Stomach smooth muscle (tissue), 2 donors: Measurements from ENCODE around the gene SMPDL3B.
A peak's percentile ranks its signal among the peaks of the same experiment; 100 is the strongest.

Experiments used
- H3K27ac ChIP-seq: one replicate; pipeline ENCODE4 v1.7.0; 2013; ENCODE audit warnings: mild to moderate bottlenecking, low read length, inconsistent platforms
- H3K27me3 ChIP-seq, 2 donors: one replicate each; pipeline ENCODE4 v1.7.0; 2013; ENCODE audit warnings: low read length in 2 of 2; ENCODE audit not compliant: insufficient read depth in 2 of 2, control insufficient read depth in 1 of 2
- H3K36me3 ChIP-seq, 2 donors: one replicate each; pipeline ENCODE4 v1.7.0; 2013; ENCODE audit warnings: low read length in 2 of 2; ENCODE audit not compliant: control insufficient read depth in 2 of 2, insufficient read depth in 2 of 2
- H3K4me1 ChIP-seq: one replicate; pipeline ENCODE4 v1.7.0; 2013; ENCODE audit warnings: low read length; ENCODE audit not compliant: control insufficient read depth, insufficient read depth
- H3K4me3 ChIP-seq, 2 donors: one replicate each; pipeline ENCODE4 v1.7.0; 2013; ENCODE audit warnings: low read length in 2 of 2
- H3K9ac ChIP-seq, 2 donors: one replicate each; pipeline ENCODE4 v1.7.0; 2013; ENCODE audit warnings: low read length in 2 of 2, mild to moderate bottlenecking in 1 of 2
- H3K9me3 ChIP-seq, 2 donors: one replicate each; pipeline ENCODE4 v1.7.0; 2013; ENCODE audit warnings: low read length in 2 of 2; ENCODE audit not compliant: control insufficient read depth in 2 of 2
- donor health status: healthy.
- donor health status: Pancreatic carcinoma.

The SMPDL3B gene

GRCh38 chr1:27958513-27958912, 23.7 kb downstream of the SMPDL3B start:
- Histone ChIP-seq H3K36me3 (peaks cover 0 to 2% of the 10 kb centered on the region in 2 donors), H3K4me3 (no peak overlapping the region), H3K9me3 (no peaks in the 10 kb centered on the region), H3K9ac (no peak overlapping the region), H3K27ac (no peak overlapping the region), H3K4me1 (peaks cover 19% of the 10 kb centered on the region), H3K27me3 (no peaks in the 10 kb centered on the region)

DNA sequence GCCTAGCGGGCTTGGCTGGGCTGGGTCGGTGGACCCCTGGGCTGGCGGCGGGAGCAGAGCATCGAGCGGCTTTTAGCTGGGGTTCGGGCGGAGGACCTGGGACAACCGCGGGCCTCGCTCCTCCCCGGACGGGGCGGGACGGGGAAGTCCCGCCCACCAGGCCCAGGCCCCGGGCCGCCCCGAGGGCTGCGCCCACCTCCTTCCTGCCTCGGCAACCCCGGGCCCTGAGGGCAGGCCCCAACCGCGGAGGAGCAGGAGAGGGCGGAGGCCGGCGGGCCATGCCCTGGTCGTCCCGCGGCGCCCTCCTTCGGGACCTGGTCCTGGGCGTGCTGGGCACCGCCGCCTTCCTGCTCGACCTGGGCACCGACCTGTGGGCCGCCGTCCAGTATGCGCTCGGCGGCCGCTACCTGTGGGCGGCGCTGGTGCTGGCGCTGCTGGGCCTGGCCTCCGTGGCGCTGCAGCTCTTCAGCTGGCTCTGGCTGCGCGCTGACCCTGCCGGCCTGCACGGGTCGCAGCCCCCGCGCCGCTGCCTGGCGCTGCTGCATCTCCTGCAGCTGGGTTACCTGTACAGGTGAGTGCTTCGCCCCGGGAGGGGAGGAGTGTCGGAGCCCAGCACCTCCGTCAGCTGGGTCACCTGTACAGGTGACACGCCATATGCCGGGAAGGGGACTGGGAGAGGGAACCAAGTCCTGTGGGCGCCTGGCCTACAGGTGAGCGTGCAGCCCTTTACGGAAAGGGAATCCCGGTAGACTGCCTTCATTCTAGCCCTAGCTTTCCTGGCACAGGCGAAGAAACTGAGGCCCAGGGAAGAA, 25.2 kb downstream of the SMPDL3B start, which contains the start of gene XKR8:
XKR8 (plus strand) TSS at position 182 of the 812 bp plus-strand sequence; CDS start at position 279, 97 bp downstream.
- Histone ChIP-seq H3K27me3 (no peaks in the 10 kb centered on the region), H3K27ac (peak within 1 kb of the TSS; percentile 80), H3K9ac (peak within 1 kb of the TSS; percentile 90 to 92), H3K9me3 (no peaks in the 10 kb centered on the region), H3K36me3 (peaks cover 4 to 10% of the 10 kb centered on the region in 2 donors), H3K4me1 (peaks cover 19% of the 10 kb centered on the region), H3K4me3 (peak within 1 kb of the TSS; percentile 83 to 90)

DNA sequence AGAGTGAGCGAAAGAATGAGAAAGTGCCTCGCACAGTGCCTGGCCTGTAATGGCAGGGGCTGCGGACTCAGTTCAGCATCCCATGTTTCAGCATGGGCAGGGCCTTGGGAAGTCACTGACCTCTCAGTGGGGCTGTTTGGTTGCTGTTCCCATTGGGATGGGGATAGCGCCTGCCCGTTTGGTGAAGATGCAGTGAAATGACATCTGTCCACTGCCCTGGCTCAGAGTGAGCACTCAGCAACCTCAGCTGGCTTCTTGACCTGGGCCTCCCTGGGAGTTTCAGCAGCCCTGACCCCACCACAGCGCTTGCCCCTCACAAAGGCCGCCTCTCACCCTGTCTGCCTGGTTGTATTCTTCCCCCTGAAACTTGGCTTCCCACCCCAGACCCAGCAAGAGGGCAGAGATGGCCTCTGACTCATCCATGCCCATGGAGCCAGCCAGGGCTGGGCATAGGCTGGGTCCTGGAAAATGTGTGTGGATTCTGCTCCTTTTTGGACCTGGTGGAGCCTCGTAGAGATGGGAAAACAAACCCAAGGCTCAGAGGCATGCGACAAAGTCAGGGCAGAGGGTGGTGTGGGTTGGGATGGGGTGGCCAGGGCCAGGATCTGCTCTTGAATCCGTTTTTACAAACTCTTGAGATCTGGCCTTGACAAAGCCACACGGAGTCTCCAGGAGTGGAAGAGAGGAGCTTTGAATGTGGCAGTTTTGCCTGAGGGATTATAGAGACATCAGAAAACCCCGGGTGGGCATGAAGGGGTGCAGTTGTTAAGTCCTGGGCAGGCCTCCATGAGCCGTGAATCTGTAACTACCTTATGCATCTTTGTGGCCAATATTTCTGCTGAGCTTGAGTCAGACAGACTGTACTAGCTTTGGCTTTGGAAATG, 26.2 kb downstream of the SMPDL3B start:
- peak overlapping the region; percentile 80 for H3K27ac ChIP-seq

DNA sequence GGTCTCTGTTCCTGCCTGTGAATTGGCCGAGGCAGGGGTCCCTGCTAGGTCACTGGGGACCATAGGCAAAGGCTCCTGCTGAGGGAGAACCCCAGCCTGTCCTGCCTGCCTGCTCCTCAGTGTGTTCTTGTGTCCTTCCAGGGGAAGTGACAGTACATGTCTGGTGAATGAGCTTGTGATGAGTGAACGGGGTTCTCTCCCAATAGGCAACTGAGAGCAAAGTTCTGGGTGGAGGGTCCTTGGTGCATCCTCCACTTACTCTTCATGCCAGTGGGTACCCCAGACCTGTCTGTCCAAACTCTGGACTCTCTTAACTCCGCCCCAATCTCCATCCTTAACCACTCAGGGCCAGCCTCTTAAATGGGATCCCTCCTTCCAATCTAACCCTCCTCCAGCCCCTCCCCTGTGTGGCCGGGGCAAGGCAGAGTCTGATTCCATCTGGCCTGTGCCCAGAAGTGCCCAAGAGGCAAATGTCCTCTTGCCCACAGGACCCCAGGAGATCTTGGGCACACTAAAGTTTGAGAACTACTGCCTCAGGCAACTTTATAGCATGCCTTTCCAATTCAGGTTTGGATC, 26.9 kb downstream of the SMPDL3B start:
- peak overlapping the region; percentile 80 for H3K27ac ChIP-seq
- H3K36me3 ChIP-seq, result peaks cover 4 to 10% of the 10 kb centered on the region in 2 donors
- peaks cover 19% of the 10 kb centered on the region for H3K4me1 ChIP-seq
- peak overlapping the region in 1 of 2 donors; percentile 13 for H3K9ac ChIP-seq
- no peaks in the 10 kb centered on the region for H3K27me3 ChIP-seq
- H3K4me3 ChIP-seq, result peak overlapping the region in 1 of 2 donors; percentile 90
- H3K9me3 ChIP-seq, result no peaks in the 10 kb centered on the region

More for the DNA sequence above, 26.2 kb downstream of the SMPDL3B start:
- Histone ChIP-seq H3K9me3 (no peaks in the 10 kb centered on the region), H3K27me3 (no peaks in the 10 kb centered on the region), H3K36me3 (peaks cover 4 to 10% of the 10 kb centered on the region in 2 donors), H3K4me1 (peaks cover 19% of the 10 kb centered on the region), H3K4me3 (peak overlapping the region; percentile 83 to 90), H3K9ac (peak overlapping the region; percentile 90 to 92)

DNA sequence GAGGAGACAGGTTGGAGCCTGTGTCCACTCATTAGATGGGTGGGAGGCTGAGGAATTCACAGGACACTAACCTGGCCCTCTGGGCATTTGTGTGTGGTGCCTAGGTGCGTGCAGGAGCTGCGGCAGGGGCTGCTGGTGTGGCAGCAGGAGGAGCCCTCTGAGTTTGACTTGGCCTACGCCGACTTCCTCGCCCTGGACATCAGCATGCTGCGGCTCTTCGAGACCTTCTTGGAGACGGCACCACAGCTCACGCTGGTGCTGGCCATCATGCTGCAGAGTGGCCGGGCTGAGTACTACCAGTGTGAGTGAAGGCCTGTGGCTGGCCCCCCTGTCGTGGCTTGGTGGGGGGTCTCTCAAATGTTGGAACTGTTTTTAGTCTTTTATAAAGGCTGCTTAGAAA, 28.6 kb downstream of the SMPDL3B start:
- Histone ChIP-seq H3K27me3 (no peaks in the 10 kb centered on the region), H3K9ac (no peak overlapping the region), H3K36me3 (peaks cover 7 to 15% of the 10 kb centered on the region in 2 donors), H3K9me3 (no peaks in the 10 kb centered on the region), H3K4me1 (peaks cover 19% of the 10 kb centered on the region), H3K4me3 (no peak overlapping the region), H3K27ac (no peak overlapping the region)

DNA sequence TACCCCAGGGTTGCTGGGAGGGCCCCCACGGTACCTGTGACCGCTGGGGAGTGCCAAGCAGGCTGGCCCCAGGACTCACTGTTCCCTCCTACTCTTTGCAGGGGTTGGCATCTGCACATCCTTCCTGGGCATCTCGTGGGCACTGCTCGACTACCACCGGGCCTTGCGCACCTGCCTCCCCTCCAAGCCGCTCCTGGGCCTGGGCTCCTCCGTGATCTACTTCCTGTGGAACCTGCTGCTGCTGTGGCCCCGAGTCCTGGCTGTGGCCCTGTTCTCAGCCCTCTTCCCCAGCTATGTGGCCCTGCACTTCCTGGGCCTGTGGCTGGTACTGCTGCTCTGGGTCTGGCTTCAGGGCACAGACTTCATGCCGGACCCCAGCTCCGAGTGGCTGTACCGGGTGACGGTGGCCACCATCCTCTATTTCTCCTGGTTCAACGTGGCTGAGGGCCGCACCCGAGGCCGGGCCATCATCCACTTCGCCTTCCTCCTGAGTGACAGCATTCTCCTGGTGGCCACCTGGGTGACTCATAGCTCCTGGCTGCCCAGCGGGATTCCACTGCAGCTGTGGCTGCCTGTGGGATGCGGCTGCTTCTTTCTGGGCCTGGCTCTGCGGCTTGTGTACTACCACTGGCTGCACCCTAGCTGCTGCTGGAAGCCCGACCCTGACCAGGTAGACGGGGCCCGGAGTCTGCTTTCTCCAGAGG, 31.8 kb downstream of the SMPDL3B start:
- peaks cover 11 to 15% of the 10 kb centered on the region in 2 donors for H3K36me3 ChIP-seq
- peaks cover 4% of the 10 kb centered on the region for H3K4me1 ChIP-seq
- no peak overlapping the region for H3K4me3 ChIP-seq
- no peak overlapping the region for H3K9ac ChIP-seq
- no peaks in the 10 kb centered on the region for H3K27me3 ChIP-seq
- H3K27ac ChIP-seq, result no peak overlapping the region
- no peaks in the 10 kb centered on the region for H3K9me3 ChIP-seq

DNA sequence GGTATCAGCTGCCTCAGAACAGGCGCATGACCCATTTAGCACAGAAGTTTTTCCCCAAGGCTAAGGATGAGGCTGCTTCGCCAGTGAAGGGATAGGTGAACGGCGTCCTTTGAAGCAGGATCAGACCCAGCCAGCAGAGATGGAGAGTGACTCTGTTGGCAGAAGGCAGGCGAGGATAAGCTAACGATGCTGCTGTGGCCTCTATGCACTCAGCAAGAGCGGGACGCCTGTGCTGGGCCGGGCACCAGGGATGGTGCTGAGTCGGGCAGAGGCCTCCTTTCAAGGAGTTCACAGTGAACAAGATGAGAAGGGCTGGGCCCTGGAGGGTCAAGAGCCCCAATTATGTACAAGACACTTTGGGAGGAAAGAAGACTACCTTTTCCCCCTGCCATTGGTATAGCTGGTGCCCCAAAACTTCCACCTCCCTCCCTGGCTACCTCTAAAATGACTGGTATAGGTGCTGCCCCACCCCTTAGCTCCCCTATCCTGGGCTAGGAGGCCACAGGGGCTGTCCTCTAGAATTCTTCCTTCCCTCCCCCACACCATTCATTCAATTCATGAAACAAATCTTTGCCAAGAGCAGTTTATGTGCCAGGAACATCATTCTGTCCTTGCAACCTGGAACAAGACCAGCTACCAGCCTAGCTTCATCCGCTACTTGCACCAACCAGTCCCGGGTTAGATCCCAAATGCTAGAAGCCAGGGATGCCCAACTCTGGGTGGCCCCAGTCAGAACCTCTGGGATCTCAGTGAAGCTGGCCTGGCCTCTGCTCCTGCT, 32.5 kb downstream of the SMPDL3B start:
- Histone ChIP-seq H3K9ac (no peak overlapping the region), H3K36me3 (peaks cover 11 to 15% of the 10 kb centered on the region in 2 donors), H3K27ac (no peak overlapping the region), H3K4me1 (peaks cover 5% of the 10 kb centered on the region), H3K27me3 (no peaks in the 10 kb centered on the region), H3K9me3 (no peaks in the 10 kb centered on the region), H3K4me3 (no peak overlapping the region)

GRCh38 chr1:27967884-27968466, 33.2 kb downstream of the SMPDL3B start:
- Histone ChIP-seq H3K27ac (no peak overlapping the region), H3K4me3 (no peak overlapping the region), H3K27me3 (no peaks in the 10 kb centered on the region), H3K36me3 (peaks cover 11 to 19% of the 10 kb centered on the region in 2 donors), H3K9me3 (no peaks in the 10 kb centered on the region), H3K4me1 (peaks cover 5% of the 10 kb centered on the region), H3K9ac (no peak overlapping the region)

DNA sequence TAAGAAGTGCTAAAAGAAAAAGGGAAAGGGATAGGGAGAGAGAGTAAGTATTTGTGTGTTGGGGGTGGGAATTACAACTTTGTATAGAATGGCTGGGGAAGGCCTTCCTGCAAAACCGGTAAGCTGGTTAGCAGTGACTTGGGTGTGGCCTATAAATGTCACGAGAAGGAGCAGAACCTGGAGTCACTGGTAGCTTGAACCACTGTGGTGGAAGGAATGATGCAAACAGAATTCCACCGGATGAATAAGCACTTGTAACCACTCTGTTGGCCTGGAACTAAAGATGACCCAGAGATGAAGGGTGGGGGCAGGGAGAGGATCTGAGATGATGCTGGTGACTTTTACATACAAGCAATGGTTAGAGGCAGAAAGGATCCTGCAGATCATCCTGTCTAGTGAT, 33.9 kb downstream of the SMPDL3B start:
- Histone ChIP-seq H3K27ac (no peak overlapping the region), H3K36me3 (peaks cover 15 to 18% of the 10 kb centered on the region in 2 donors), H3K4me1 (peaks cover 5% of the 10 kb centered on the region), H3K27me3 (no peaks in the 10 kb centered on the region), H3K9ac (no peak overlapping the region), H3K4me3 (no peak overlapping the region), H3K9me3 (no peaks in the 10 kb centered on the region)
